GM12878 (cell line): ENCODE results near the gene DYNC1I1. TPM values are rescaled to one million over a fixed set of nuclear protein-coding genes. Genes with fewer than 3 reads are reported as not detected.

Experiments
- ATAC-seq: fragments of 200-7000 bp; cut with Tn5 transposase; 3 replicates; pipeline ENCODE4 v1.9.1; 2020; ENCODE audit warnings: mild to moderate bottlenecking, moderate library complexity
- BruUV-seq: library from RNA; stranded (reverse); fragments of 400-500 nt; replicated peaks from 2 replicates; lab custom pipeline; 2021; lab: Mats Ljungman, UMichigan
- CTCF ChIA-PET: fragments of 300-600 bp; sonication (Branson Sonifier 250); formaldehyde crosslinking; extraction: SDS; loops from one replicate; lab custom pipeline; 2021; ENCODE audit warnings: inconsistent platforms; lab: Yijun Ruan, JAX
- POLR2A ChIA-PET: fragments of 350-600 bp; formaldehyde crosslinking; extraction: SDS; loops from one replicate; lab custom pipeline; 2021; ENCODE audit warnings: inconsistent platforms; lab: Charles Lee
- RAD21 ChIA-PET: fragments of 300-600 bp; sonication (Branson Sonifier 250); formaldehyde crosslinking; loops from one replicate; lab custom pipeline; 2023; ENCODE audit warnings: antibody characterized with exemption; ENCODE audit not compliant: unreplicated experiment; lab: Charles Lee
- SMC1A ChIA-PET: fragments of 300-600 bp; sonication (Branson Sonifier 250); formaldehyde crosslinking; loops from one replicate; lab custom pipeline; 2023; ENCODE audit not compliant: unreplicated experiment, uncharacterized antibody; lab: Charles Lee
- DNase-seq: peaks from one replicate; pipeline ENCODE4 v3.0.0-alpha.2; 2011; ENCODE audit warnings: low read depth, low spot score
- FAIRE-seq: peaks from 3 replicates; lab custom pipeline; 2011; peaks lifted over from hg19 to GRCh38; lab: Jason Lieb, UNC
- H2AFZ ChIP-seq: 2 replicates; pipeline ENCODE4 v1.6.0; 2011; ENCODE audit warnings: low read depth, low read length, control low read depth; ENCODE audit not compliant: control insufficient read depth
- H3K27ac ChIP-seq: 2 replicates; pipeline ENCODE4 v1.5.1; 2011; ENCODE audit warnings: control low read depth; ENCODE audit not compliant: control insufficient read depth, insufficient read depth
- H3K27me3 ChIP-seq, 2 experiments: replicated peaks in 1 of 2; 2 replicates each; pipeline versions ENCODE4 v1.6.0 to v1.6.1; 2011; ENCODE audit warnings: low read length in 1 of 2; ENCODE audit not compliant: control insufficient read depth in 2 of 2, insufficient read depth in 2 of 2
- H3K36me3 ChIP-seq, 2 experiments: 2 replicates each; pipeline ENCODE4 v1.5.1; 2011; ENCODE audit warnings: low read length in 1 of 2; ENCODE audit not compliant: control insufficient read depth in 2 of 2, insufficient read depth in 2 of 2
- H3K4me1 ChIP-seq: 2 replicates; pipeline ENCODE4 v1.6.1; 2011; ENCODE audit warnings: mild to moderate bottlenecking, low read length, moderate library complexity, mixed read lengths; ENCODE audit not compliant: control insufficient read depth, insufficient read depth
- H3K4me2 ChIP-seq: 2 replicates; pipeline ENCODE4 v1.6.0; 2011; ENCODE audit warnings: control low read depth; ENCODE audit not compliant: control insufficient read depth, insufficient read depth
- H3K4me3 ChIP-seq: fragments of 200-600 bp; sonication (generic); 2 replicates; pipeline ENCODE4 v1.5.1; 2016
- H3K79me2 ChIP-seq: 2 replicates; pipeline ENCODE4 v1.6.0; 2011; ENCODE audit warnings: low read length; ENCODE audit not compliant: control insufficient read depth, insufficient read depth
- H3K9ac ChIP-seq: 2 replicates; pipeline ENCODE4 v1.8.0; 2011; ENCODE audit warnings: low read length, control low read depth, mixed read lengths; ENCODE audit not compliant: control insufficient read depth, insufficient read depth
- H3K9me3 ChIP-seq: replicated peaks from 3 replicates; pipeline ENCODE4 v1.5.1; 2011; ENCODE audit warnings: mild to moderate bottlenecking, low read length; ENCODE audit not compliant: control insufficient read depth, insufficient read depth
- H4K20me1 ChIP-seq: 2 replicates; pipeline ENCODE4 v1.6.0; 2011; ENCODE audit not compliant: control insufficient read depth, insufficient read depth
- BRCA1 ChIP-seq: IDR thresholded peaks from 2 replicates; pipeline ENCODE4 v1.6.1; 2011; ENCODE audit warnings: low read depth, low read length, improper control_type of control experiment
- CEBPZ ChIP-seq: fragments of 150-350 bp; IDR thresholded peaks from 2 replicates; pipeline ENCODE4 v1.6.1; 2016; ENCODE audit warnings: low read depth, low read length
- CHD1 ChIP-seq: IDR thresholded peaks from 2 replicates; pipeline ENCODE4 v1.6.1; 2012; ENCODE audit warnings: low read depth, low read length, improper control_type of control experiment
- EZH2 ChIP-seq: IDR thresholded peaks from 2 replicates; pipeline ENCODE4 v1.6.1; 2012; ENCODE audit warnings: low read depth, mild to moderate bottlenecking, control low read depth, inconsistent platforms, low read length, borderline replicate concordance; ENCODE audit not compliant: control insufficient read depth
- FOXK2 ChIP-seq: fragments of 450-650 bp; IDR thresholded peaks from 2 replicates; pipeline ENCODE4 v1.6.1; 2017; ENCODE audit warnings: mild to moderate bottlenecking, moderate library complexity
- HDAC2 ChIP-seq: fragments of 200-600 bp; sonication (generic); IDR thresholded peaks from 2 replicates; pipeline ENCODE4 v1.6.1; 2017
- HDAC6 ChIP-seq: fragments of 200-600 bp; sonication (generic); IDR thresholded peaks from one replicate; pipeline ENCODE4 v1.8.0; 2017; ENCODE audit warnings: antibody characterized with exemption; ENCODE audit not compliant: unreplicated experiment
- MEF2A ChIP-seq: IDR thresholded peaks from 2 replicates; pipeline ENCODE4 v1.6.1; 2011; ENCODE audit warnings: low read depth, mild to moderate bottlenecking, low read length, moderate library complexity; ENCODE audit not compliant: insufficient read depth
- MYB ChIP-seq: fragments of 150-350 bp; IDR thresholded peaks from 2 replicates; pipeline ENCODE4 v1.6.1; 2014; ENCODE audit warnings: mild to moderate bottlenecking, low read depth, low read length, borderline replicate concordance
- NFIC ChIP-seq: IDR thresholded peaks from 2 replicates; pipeline ENCODE4 v1.6.1; 2012; ENCODE audit warnings: low read depth, mild to moderate bottlenecking, inconsistent platforms, low read length, moderate library complexity
- NFXL1 ChIP-seq: fragments of 450-650 bp; IDR thresholded peaks from 2 replicates; pipeline ENCODE4 v1.6.1; 2017; ENCODE audit warnings: antibody characterized with exemption, mild to moderate bottlenecking, borderline replicate concordance
- NFYB ChIP-seq: IDR thresholded peaks from 2 replicates; pipeline ENCODE4 v1.6.1; 2011; ENCODE audit warnings: low read depth, mild to moderate bottlenecking, low read length, improper control_type of control experiment, moderate library complexity; ENCODE audit not compliant: insufficient read depth
- PML ChIP-seq: IDR thresholded peaks from 2 replicates; pipeline ENCODE4 v1.6.1; 2012; ENCODE audit warnings: low read length, inconsistent platforms
- POLR2AphosphoS2 ChIP-seq: IDR thresholded peaks from 2 replicates; pipeline ENCODE4 v1.6.1; 2011; ENCODE audit warnings: low read depth, mild to moderate bottlenecking, low read length, improper control_type of control experiment, moderate library complexity
- POU2F2 ChIP-seq: IDR thresholded peaks from 3 replicates; pipeline ENCODE4 v1.6.1; 2011; ENCODE audit warnings: low read depth, mild to moderate bottlenecking, low read length, borderline replicate concordance
- SIN3A ChIP-seq: IDR thresholded peaks from 2 replicates; pipeline ENCODE4 v1.6.1; 2012; ENCODE audit warnings: low read depth, low read length, improper control_type of control experiment
- SPI1 ChIP-seq: IDR thresholded peaks from 2 replicates; pipeline ENCODE4 v1.6.1; 2011; ENCODE audit warnings: low read depth, mild to moderate bottlenecking, low read length, moderate library complexity, borderline replicate concordance; ENCODE audit not compliant: insufficient read depth
- WGBS: methylation state at CpG from one replicate; pipeline ENCODE4 v1.1.6; 2016; ENCODE audit warnings: low lambda C conversion rate; ENCODE audit not compliant: insufficient replicate concordance, insufficient coverage; ENCODE audit errors: missing lambda C conversion rate; 5-methylcytosine and 5-hydroxymethylcytosine counted together
- in situ Hi-C: fragments of 300-500 bp; cut with MboI; formaldehyde crosslinking; loops from 9 replicates; pipeline ENCODE4 v1.14.3; 2018; ENCODE audit warnings: mixed read lengths
- intact Hi-C: fragments of 100-400 bp; cut with micrococcal nuclease; formaldehyde crosslinking; loops from one replicate; pipeline ENCODE4 v1.14.2; 2022; ENCODE audit not compliant: unreplicated experiment
- polyA plus RNA-seq, 11 experiments: library from polyadenylated mRNA; depleted of rRNA in 4 of 11; unstranded in 6 of 11; stranded (reverse) in 5 of 11; fragments of >200 nt; fragmentation: Nextera tagmentation in 4 of 11; fragmentation: Illumina TruSeq in 1 of 11; extraction: Ambion mirVana in 4 of 11; extraction: Trizol in 1 of 11; gene quantifications; 1 replicate in 1 of 11; 2 replicates in 10 of 11; pipeline versions ENCODE4 v1.2.1 to v1.2.3, GENCODE V29; 2011 to 2016; ENCODE audit warnings: inconsistent platforms in 2 of 11, missing spikeins in 2 of 11, low read depth in 1 of 11
- total RNA-seq, 4 experiments: library from RNA; depleted of rRNA in 3 of 4; stranded (reverse); fragments of >200 nt in 3 of 4; fragmentation: Illumina TruSeq in 1 of 4; extraction: Trizol in 1 of 4; gene quantifications; 2 replicates each; pipeline versions ENCODE4 v1.2.1 to v1.2.3, GENCODE V29; 2013 to 2021
- TF ChIP-seq, protein P1 (sequence below): fragments of 450-650 bp; IDR thresholded peaks from 2 replicates; pipeline ENCODE4 v1.6.1; 2017; ENCODE audit warnings: mild to moderate bottlenecking, low read depth, inconsistent platforms; ENCODE audit not compliant: poor library complexity, severe bottlenecking
- TF ChIP-seq, protein P2 (sequence below): IDR thresholded peaks from 2 replicates; pipeline ENCODE4 v1.6.1; 2012; ENCODE audit warnings: low read depth, low read length, improper control_type of control experiment

DYNC1I1 gene
- total and polyA plus RNA-seq, 10 of the 15 experiments (the other 5 are each of a cell fraction or from before 2014, with no cell fraction given): 0.05 to 0.91 (median 0.14) TPM; not detected in 3

DNA sequence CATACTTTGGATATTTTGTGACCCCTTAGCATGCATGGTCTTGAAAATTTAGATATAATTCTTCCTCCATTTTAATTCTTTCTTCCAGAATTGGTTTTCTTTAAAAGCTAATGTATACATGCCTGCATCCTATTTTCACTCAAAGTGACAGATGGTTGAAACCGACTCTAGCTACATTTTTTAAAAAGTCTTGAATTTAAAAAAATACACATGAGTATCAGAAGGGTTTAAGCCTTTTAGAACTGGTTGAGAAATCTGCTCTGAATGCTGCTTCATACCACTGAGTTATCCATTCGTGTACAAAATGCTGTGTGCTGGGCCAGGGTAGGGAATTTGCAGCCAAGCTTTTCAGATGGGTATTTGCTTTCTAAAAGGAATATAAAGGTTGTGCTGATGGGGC lies 16.5 kb downstream of the DYNC1I1 start:
- 0% methylated on average over 2 of the region's 2 CpGs for WGBS
- no peak for FAIRE-seq
- SMC1A ChIA-PET: interaction anchor here (0.6 to 1.9 kb wide), 5 partner anchors 9 to 125 kb away, joined by 3 to 7 read pairs (median 4); no protein-coding TSS in a partner anchor
- TF ChIP-seq, protein P1, sequence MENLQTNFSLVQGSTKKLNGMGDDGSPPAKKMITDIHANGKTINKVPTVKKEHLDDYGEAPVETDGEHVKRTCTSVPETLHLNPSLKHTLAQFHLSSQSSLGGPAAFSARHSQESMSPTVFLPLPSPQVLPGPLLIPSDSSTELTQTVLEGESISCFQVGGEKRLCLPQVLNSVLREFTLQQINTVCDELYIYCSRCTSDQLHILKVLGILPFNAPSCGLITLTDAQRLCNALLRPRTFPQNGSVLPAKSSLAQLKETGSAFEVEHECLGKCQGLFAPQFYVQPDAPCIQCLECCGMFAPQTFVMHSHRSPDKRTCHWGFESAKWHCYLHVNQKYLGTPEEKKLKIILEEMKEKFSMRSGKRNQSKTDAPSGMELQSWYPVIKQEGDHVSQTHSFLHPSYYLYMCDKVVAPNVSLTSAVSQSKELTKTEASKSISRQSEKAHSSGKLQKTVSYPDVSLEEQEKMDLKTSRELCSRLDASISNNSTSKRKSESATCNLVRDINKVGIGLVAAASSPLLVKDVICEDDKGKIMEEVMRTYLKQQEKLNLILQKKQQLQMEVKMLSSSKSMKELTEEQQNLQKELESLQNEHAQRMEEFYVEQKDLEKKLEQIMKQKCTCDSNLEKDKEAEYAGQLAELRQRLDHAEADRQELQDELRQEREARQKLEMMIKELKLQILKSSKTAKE: no peak
- TF ChIP-seq NFXL1 (no peak), FOXK2 (no peak), POU2F2 (no peak), HDAC6 (no peak), HDAC2 (no peak), MYB (no peak), SIN3A (no peak), MEF2A (no peak), CEBPZ (no peak), CHD1 (no peak), NFIC (no peak), POLR2AphosphoS2 (no peak), PML (no peak), BRCA1 (no peak), EZH2 (no peak), NFYB (no peak), SPI1 (no peak)
- TF ChIP-seq, protein P2, sequence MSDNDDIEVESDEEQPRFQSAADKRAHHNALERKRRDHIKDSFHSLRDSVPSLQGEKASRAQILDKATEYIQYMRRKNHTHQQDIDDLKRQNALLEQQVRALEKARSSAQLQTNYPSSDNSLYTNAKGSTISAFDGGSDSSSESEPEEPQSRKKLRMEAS: no peak

More for the DNA sequence above, 16.5 kb downstream of the DYNC1I1 start:
- BruUV-seq: no TSS peak
- Histone ChIP-seq H3K4me1 (no peaks in the 10 kb centered on the region), H2AFZ (no peak overlapping the region), H3K79me2 (no peaks in the 10 kb centered on the region), H3K9me3 (no peaks in the 10 kb centered on the region), H4K20me1 (no peaks in the 10 kb centered on the region), H3K27ac (no peak overlapping the region), H3K4me3 (no peak overlapping the region), H3K4me2 (no peak overlapping the region), H3K9ac (no peak overlapping the region), H3K27me3 (0 out of 4 replicates have a peak, but pooled peaks cover 0 to 2% of the 10 kb centered on the region in 2 experiments), H3K36me3 (no peaks in the 10 kb centered on the region)
- in situ Hi-C loops: no loop called here
- ATAC-seq: no peak
- RAD21 ChIA-PET: no interaction called here
- intact Hi-C loops: no loop called here
- POLR2A ChIA-PET: interaction anchor here (1.1 kb wide), 1 partner anchor 17 kb away, joined by 4 read pairs; the partner anchor contains the start of gene DYNC1I1
- CTCF ChIA-PET: interaction anchor here (1.0 to 1.4 kb wide), 4 partner anchors 11 to 83 kb away, joined by 3 to 6 read pairs (median 4); no protein-coding TSS in a partner anchor
- no peak for DNase-seq
